COR-L47 (cell line): ENCODE data around the gene FN3K.
"Not testable (repeated sequence)": the region's sequence is repeated elsewhere in the genome, so short reads cannot be mapped to it uniquely, and the experiment has no call there.

ENCODE experiments used
- DNase-seq: peaks from one replicate; lab custom pipeline; 2025; lab: John Stamatoyannopoulos, UW

The FN3K gene

GRCh38 chr17:82737967-82738877 lies 2.8 kb downstream of the FN3K start:
- no peak for DNase-seq

DNA sequence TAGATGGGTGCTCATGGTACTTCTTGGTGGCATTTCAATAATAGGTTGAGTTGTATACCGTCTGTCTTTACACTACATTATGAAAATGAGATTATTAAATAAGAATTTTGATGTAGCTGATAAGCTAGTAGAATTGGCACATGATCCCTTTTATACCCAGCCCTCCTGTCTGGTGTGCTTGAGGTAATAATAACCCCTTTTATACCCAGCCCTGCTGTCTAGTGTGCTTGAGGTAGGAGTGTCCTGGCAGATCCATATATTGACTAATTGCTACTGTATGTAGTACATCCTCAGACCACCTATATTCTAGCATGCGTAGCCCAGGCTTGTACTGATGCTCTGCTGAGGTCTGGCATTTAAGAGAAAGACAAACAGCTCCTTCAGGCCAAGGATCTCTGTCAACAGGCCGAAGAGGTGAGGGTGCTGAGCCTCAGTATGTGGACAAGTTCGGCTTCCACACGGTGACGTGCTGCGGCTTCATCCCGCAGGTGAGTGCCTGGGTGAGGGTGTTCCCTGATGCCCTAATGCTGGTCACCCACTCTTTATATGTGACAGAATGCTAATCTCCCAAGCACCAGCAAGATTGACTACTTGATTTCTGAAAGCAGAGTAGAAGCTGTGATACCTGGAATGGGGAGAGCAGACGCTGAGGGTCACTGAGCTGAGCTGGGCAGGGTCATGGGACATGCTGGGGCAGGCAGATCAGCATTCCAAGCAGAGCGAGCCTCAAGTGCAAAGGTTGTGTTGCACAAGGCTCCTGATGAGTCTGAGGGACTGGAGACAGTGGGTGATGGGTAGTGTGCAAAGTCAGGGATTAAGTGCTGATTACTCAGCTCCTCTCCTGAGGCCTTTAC lies 5.7 kb downstream of the FN3K start:
- DNase-seq: peak; percentile 17

GRCh38 chr17:82743344-82744219 lies 8.2 kb downstream of the FN3K start:
- no peak for DNase-seq

GRCh38 chr17:82744736-82745135 lies 9.3 kb downstream of the FN3K start:
- DNase-seq: not testable (repeated sequence)

DNA sequence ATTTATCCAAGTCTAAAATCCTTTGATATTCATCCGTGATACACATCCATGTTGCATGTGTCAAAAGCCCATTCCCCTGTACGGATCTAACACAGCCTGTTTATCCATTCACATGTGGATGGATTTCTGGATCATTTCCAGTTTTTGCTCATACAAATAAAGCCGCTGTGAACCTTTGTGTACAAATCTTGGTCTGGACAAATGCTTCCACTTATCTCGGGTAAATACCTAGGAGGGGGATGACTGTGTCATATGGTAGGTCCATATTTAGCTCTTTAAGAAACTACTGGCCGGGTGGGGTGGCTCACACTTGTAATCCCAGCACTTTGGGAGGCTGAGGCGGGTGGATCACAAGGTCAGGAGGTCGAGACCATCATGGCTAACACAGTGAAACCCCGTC lies 10.1 kb downstream of the FN3K start:
- peak; percentile 78 for DNase-seq

DNA sequence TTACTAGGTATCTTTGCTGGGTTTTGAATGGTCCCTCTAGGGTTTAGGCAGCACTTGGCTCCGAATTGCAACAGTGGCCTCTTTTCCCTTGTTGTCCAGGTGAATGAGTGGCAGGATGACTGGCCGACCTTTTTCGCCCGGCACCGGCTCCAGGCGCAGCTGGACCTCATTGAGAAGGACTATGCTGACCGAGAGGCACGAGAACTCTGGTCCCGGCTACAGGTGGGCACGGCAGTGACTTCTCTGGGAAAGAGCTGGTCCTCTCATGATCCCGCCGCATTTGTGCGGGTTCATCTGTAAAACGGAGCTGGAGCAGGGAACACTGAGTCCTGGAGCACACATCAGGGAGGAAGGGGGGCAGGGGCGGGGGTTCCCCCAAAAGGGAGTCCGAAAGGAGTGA lies 13.3 kb downstream of the FN3K start:
- no peak for DNase-seq

DNA sequence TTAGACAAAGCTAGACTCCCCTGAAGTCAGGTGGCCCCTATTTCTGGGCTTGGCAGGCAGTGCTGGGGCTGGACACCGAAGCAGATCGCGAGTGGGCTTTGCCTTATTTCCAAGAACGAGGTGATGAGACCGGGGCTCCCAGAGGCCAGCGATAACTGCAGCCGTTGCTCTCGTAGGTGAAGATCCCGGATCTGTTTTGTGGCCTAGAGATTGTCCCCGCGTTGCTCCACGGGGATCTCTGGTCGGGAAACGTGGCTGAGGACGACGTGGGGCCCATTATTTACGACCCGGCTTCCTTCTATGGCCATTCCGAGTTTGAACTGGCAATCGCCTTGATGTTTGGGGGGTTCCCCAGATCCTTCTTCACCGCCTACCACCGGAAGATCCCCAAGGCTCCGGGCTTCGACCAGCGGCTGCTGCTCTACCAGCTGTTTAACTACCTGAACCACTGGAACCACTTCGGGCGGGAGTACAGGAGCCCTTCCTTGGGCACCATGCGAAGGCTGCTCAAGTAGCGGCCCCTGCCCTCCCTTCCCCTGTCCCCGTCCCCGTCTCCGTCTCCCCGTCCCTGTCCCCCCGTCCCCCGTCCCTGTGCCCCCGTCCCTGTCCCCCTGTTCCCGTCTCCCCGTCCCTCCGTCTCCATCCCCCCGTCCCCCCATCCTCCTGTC lies 15.0 kb downstream of the FN3K start:
- no peak for DNase-seq

GRCh38 chr17:82751171-82751570 lies 15.8 kb downstream of the FN3K start:
- no peak for DNase-seq

DNA sequence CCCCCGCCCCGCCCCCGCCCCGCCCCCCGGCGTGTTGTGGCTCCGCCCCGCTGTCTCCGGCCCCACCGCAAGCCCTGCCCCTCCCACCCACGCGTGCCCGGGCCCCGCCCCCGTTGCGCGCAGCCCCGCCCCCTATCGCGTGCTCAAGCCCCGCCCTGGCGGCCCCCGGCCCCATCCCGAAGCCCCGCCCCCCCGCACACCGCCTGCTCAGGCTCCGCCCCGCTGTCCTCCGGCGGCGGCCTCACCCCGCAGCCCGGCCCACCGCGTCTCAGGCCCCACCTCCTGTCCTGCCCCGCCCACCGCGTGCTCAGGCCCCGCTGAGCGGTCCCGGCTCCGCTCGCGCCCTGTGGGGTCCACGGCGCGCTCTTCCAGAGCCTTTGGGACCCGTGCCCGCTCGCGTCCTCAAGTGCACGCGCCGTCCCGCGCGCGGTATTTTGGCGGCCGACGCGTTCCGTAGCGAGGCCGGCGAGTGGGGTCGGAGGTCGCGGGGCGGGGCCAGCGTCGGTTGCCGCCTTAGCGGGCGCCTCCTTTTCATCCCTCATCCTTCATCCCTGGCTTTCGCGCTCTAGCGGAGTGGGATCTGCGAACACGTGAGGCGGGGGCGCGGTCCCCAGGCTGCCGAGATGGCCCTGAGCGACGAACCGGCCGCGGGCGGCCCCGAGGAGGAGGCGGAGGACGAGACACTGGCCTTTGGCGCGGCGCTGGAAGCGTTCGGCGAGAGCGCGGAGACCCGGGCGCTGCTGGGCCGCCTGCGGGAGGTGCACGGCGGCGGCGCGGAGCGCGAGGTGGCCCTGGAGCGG lies 16.4 kb downstream of the FN3K start, which contains the start of gene TBCD:
TBCD (plus strand) TSS at position 495 of the 800 bp plus-strand sequence; CDS start at position 624, 129 bp downstream.
- DNase-seq: peak; percentile 85

- no peak for DNase-seq
Observed at GRCh38 chr17:82752371-82753200, 17.2 kb downstream of the FN3K start.

DNA sequence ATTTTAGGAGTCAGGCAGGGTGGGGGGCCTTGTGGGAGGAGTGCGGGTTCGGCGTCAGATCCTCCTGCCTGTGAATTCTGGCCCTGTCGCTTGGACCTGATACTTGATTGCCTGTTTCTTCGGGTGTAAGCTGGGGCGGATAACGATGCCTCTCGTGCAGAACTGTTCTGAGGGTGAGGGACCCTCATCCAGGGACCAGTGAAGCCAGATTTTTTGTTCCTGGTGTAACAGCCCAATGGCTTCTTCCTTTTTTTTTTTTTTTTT lies 17.7 kb downstream of the FN3K start:
- no peak for DNase-seq

- DNase-seq: no peak
Observed at GRCh38 chr17:82754297-82755208, 19.1 kb downstream of the FN3K start.

- no peak for DNase-seq
Observed at GRCh38 chr17:82756166-82756565, 20.8 kb downstream of the FN3K start.

- no peak for DNase-seq
Observed at GRCh38 chr17:82765371-82765770, 30.0 kb downstream of the FN3K start.

GRCh38 chr17:82767041-82767754 lies 31.8 kb downstream of the FN3K start:
- DNase-seq: peak; percentile 51

- DNase-seq: no peak
Observed at GRCh38 chr17:82769041-82769440, 33.6 kb downstream of the FN3K start.

GRCh38 chr17:82772026-82772425 lies 36.6 kb downstream of the FN3K start:
- no peak for DNase-seq

DNA sequence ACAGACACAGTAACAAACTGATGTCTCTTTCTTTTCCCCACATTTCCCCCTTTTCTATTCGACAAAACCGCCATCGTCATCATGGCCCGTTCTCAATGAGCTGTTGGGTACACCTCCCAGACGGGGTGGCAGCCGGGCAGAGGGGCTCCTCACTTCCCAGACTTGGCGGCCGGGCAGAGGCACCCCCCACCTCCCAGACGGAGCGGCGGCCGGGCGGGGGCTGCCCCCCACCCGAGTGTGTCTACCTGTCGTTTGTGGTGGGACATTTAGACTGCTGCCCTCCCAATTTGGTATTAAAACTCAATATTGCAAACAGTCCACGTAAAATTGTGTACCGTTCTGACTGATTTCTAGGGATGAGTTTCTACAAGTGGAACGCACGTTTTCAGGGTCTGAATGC lies 39.0 kb downstream of the FN3K start:
- not testable (repeated sequence) for DNase-seq
